ENCODE results near the gene CLCF1. TPM values are rescaled to one million over a fixed set of nuclear protein-coding genes. Genes with fewer than 3 reads are reported as not detected.

The CLCF1 gene
- total RNA-seq, 4 donors from 2014 or later, result 1.8 to 46.4 (median 5.8) TPM

- H3K36me3 ChIP-seq, result no peaks in the 10 kb centered on the region
- H3K27me3 ChIP-seq, result no peaks in the 10 kb centered on the region
- intact Hi-C loops (cut with DNase I; ENCODE audit: low total_unique reads), result loop anchor here (2.0 kb wide), 1 partner anchor 51 kb away; the partner anchor contains the start of gene GRK2
- WGBS, 2 donors (ENCODE audit: low coverage in 1 of 2), result 1% methylated on average over 46 of the region's 55 CpGs; no CpG with 5 or more reads in 1 of the 2 donors
- H3K9me3 ChIP-seq, result no peaks in the 10 kb centered on the region
- in situ Hi-C loops (cut with MboI; ENCODE audit: low pct_ligation_motif_present in 1 of 4, low pct_unique_long_range_greater_than_20kb in 1 of 4, low sequenced_read_pairs in 3 of 4), result loop anchor here in 1 of 4 donors (5.0 kb wide), 1 partner anchor 50 kb away; the partner anchor contains the start of gene GRK2
- H3K4me3 ChIP-seq, result peak overlapping the region; percentile 51 to 96 (median 88)
- peak overlapping the region; percentile 97 to 99 (median 97) for H3K27ac ChIP-seq
- peak; percentile 98 for DNase-seq
- TF ChIP-seq POLR2A (IDR thresholded peaks at IDR 0.05) (peak; percentile 89), EP300 (IDR thresholded peaks at IDR 0.05; ENCODE audit: low read depth) (no peak), POLR2AphosphoS5 (IDR thresholded peaks at IDR 0.05) (peak in 2 of 3 donors; percentile 78 to 88)
- TF ChIP-seq, protein P1, sequence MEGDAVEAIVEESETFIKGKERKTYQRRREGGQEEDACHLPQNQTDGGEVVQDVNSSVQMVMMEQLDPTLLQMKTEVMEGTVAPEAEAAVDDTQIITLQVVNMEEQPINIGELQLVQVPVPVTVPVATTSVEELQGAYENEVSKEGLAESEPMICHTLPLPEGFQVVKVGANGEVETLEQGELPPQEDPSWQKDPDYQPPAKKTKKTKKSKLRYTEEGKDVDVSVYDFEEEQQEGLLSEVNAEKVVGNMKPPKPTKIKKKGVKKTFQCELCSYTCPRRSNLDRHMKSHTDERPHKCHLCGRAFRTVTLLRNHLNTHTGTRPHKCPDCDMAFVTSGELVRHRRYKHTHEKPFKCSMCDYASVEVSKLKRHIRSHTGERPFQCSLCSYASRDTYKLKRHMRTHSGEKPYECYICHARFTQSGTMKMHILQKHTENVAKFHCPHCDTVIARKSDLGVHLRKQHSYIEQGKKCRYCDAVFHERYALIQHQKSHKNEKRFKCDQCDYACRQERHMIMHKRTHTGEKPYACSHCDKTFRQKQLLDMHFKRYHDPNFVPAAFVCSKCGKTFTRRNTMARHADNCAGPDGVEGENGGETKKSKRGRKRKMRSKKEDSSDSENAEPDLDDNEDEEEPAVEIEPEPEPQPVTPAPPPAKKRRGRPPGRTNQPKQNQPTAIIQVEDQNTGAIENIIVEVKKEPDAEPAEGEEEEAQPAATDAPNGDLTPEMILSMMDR (IDR thresholded peaks at IDR 0.05), result peak; percentile 90 to 100 (median 93)
- peaks cover 14 to 39% (median 31%) of the 10 kb centered on the region in 4 donors for H3K4me1 ChIP-seq
These were observed 56.1 kb downstream of the CLCF1 start for GRCh38 chr11:67317205-67317887.

DNA sequence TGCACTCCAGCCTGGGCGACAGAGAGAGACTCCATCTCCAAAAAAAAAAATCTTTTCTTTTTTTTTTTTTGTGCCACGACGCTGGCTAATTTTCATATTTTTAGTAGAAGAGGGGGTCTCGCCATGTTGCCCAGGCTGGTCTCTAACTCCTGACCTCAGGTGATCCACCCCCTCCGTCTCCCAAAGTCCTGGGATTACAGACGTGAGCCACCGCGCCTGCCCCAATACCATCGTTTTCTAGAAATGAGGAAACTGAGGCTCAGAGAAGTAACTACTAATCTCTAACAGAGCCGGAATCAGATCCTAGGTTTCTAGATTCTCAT is 56.6 kb downstream of the CLCF1 start:
- H3K36me3 ChIP-seq, result no peaks in the 10 kb centered on the region
- in situ Hi-C loops (cut with MboI; ENCODE audit: low pct_ligation_motif_present in 1 of 4, low pct_unique_long_range_greater_than_20kb in 1 of 4, low sequenced_read_pairs in 3 of 4) (loop anchor here in 1 of 4 donors (5.0 kb wide), 1 partner anchor 50 kb away; the partner anchor contains the start of gene GRK2), intact Hi-C loops (cut with DNase I; ENCODE audit: low total_unique reads) (loop anchor here (2.0 kb wide), 1 partner anchor 50 kb away; the partner anchor contains the start of gene GRK2)
- WGBS, 2 donors (ENCODE audit: low coverage in 1 of 2), result 0 to 1% methylated on average over 4 to 10 of the region's 10 CpGs
- H3K27me3 ChIP-seq, result no peaks in the 10 kb centered on the region
- peaks cover 14 to 43% (median 33%) of the 10 kb centered on the region in 4 donors for H3K4me1 ChIP-seq
- H3K9me3 ChIP-seq, result no peaks in the 10 kb centered on the region
- peak overlapping the region; percentile 51 to 96 (median 88) for H3K4me3 ChIP-seq
- no peak for TF ChIP-seq POLR2A (IDR thresholded peaks at IDR 0.05)
- TF ChIP-seq, protein P1 (IDR thresholded peaks at IDR 0.05), result no peak
- no peak for TF ChIP-seq POLR2AphosphoS5 (IDR thresholded peaks at IDR 0.05)
- no peak for TF ChIP-seq EP300 (IDR thresholded peaks at IDR 0.05; ENCODE audit: low read depth)
- H3K27ac ChIP-seq, result peak overlapping the region; percentile 97 to 99 (median 97)
- no peak for DNase-seq

DNA sequence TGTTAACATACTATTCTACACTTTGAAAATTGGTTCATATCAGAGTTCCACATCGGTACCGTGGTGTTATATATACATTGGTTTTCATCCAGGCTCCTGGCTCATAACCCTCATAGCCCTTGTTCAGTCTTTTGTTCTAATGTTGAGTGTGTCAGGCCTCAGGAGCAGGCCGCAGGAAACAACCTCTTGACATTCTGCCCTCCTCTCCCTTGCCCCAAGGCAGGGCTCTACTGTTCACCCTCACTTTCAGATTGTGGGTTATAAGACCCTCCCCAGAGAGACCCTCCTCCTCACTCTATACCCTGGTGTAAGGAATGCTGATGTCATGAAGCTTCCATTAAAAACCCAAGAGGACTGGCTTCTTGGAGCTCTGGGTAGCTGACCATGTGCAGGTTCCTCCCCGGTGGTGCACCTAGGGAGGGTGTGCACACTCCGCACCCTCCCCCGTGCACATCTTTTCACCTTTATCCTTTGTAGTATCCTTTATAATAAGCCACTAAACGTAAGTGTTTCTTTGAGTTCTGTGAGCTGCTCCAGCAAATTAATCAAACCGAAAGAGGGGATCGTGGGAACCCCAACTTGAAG is 58.0 kb downstream of the CLCF1 start:
- in situ Hi-C loops (cut with MboI; ENCODE audit: low pct_ligation_motif_present in 1 of 4, low pct_unique_long_range_greater_than_20kb in 1 of 4, low sequenced_read_pairs in 3 of 4), result loop anchor here in 1 of 4 donors (5.0 kb wide), 1 partner anchor 48 kb away; the partner anchor contains the start of gene GRK2
- intact Hi-C loops (cut with DNase I; ENCODE audit: low total_unique reads), result no loop called here
- WGBS, 2 donors (ENCODE audit: low coverage in 1 of 2), result 72 to 84% methylated on average over 3 to 9 of the region's 9 CpGs
- H3K27ac ChIP-seq, result no peak overlapping the region
- H3K36me3 ChIP-seq, result no peaks in the 10 kb centered on the region
- H3K4me3 ChIP-seq, result no peak overlapping the region
- H3K27me3 ChIP-seq, result no peaks in the 10 kb centered on the region
- TF ChIP-seq EP300 (IDR thresholded peaks at IDR 0.05; ENCODE audit: low read depth), result no peak
- TF ChIP-seq, protein P1 (IDR thresholded peaks at IDR 0.05), result no peak
- TF ChIP-seq POLR2AphosphoS5 (IDR thresholded peaks at IDR 0.05), result no peak
- no peak for TF ChIP-seq POLR2A (IDR thresholded peaks at IDR 0.05)
- no peaks in the 10 kb centered on the region for H3K9me3 ChIP-seq
- no peak for DNase-seq
- H3K4me1 ChIP-seq, result peaks cover 14 to 41% (median 32%) of the 10 kb centered on the region in 4 donors

GRCh38 chr11:67314218-67314617 is 59.2 kb downstream of the CLCF1 start:
- 79 to 88% methylated on average over 1 to 2 of the region's 2 CpGs for WGBS, 2 donors (ENCODE audit: low coverage in 1 of 2)
- in situ Hi-C loops (cut with MboI; ENCODE audit: low pct_ligation_motif_present in 1 of 4, low pct_unique_long_range_greater_than_20kb in 1 of 4, low sequenced_read_pairs in 3 of 4), result loop anchor here in 1 of 4 donors (5.0 kb wide), 1 partner anchor 52 kb away; no protein-coding TSS in a partner anchor
- intact Hi-C loops (cut with DNase I; ENCODE audit: low total_unique reads), result no loop called here
- Histone ChIP-seq H3K36me3 (peaks cover 0 to 9% (median 0%) of the 10 kb centered on the region in 4 donors), H3K27ac (no peak overlapping the region), H3K27me3 (no peaks in the 10 kb centered on the region), H3K4me1 (peaks cover 14 to 33% (median 27%) of the 10 kb centered on the region in 4 donors), H3K4me3 (no peak overlapping the region), H3K9me3 (no peaks in the 10 kb centered on the region)
- no peak for DNase-seq
- TF ChIP-seq POLR2A (IDR thresholded peaks at IDR 0.05) (no peak), POLR2AphosphoS5 (IDR thresholded peaks at IDR 0.05) (no peak), EP300 (IDR thresholded peaks at IDR 0.05; ENCODE audit: low read depth) (no peak)
- TF ChIP-seq, protein P1 (IDR thresholded peaks at IDR 0.05), result no peak

Data from transverse colon (tissue), 4 donors.